OCI-LY7 (cell line): ENCODE data around the gene SERGEF. TPM values are rescaled to one million over a fixed set of nuclear protein-coding genes. Genes with fewer than 3 reads are reported as not detected.

Experiments used
- BruUV-seq: library from RNA; stranded (reverse); fragments of 400-500 nt; replicated peaks from 2 replicates; lab custom pipeline; 2021; lab: Mats Ljungman, UMichigan
- CTCF ChIA-PET: fragments of 300-600 bp; sonication (Branson Sonifier 250); formaldehyde crosslinking; loops from one replicate; lab custom pipeline; 2022; ENCODE audit warnings: antibody characterized with exemption; ENCODE audit not compliant: unreplicated experiment; lab: Charles Lee
- POLR2A ChIA-PET: fragments of 300-600 bp; sonication (Branson Sonifier 250); formaldehyde crosslinking; loops from one replicate; lab custom pipeline; 2022; ENCODE audit warnings: antibody characterized with exemption; lab: Charles Lee
- DNase-seq: peaks from one replicate; pipeline ENCODE4 v3.0.0-alpha.2; 2015; ENCODE audit warnings: low spot score
- H2AFZ ChIP-seq: fragments of 200-600 bp; sonication (generic), shearing (Covaris generic); 2 replicates; pipeline ENCODE4 v1.6.1; 2014; ENCODE audit warnings: mild to moderate bottlenecking, antibody characterized with exemption, low read length, moderate library complexity
- H3K27ac ChIP-seq: fragments of 200-600 bp; sonication (generic); 2 replicates; pipeline ENCODE4 v1.5.1; 2014; ENCODE audit warnings: mixed run types, low read depth, mild to moderate bottlenecking, moderate library complexity, low read length, inconsistent platforms; ENCODE audit not compliant: poor library complexity, severe bottlenecking
- H3K36me3 ChIP-seq: fragments of 200-600 bp; sonication (generic); 2 replicates; pipeline ENCODE4 v1.6.1; 2014; ENCODE audit warnings: mild to moderate bottlenecking, antibody characterized with exemption, low read length, moderate library complexity, mixed read lengths; ENCODE audit not compliant: insufficient read depth
- H3K4me1 ChIP-seq: fragments of 200-600 bp; sonication (generic); 2 replicates; pipeline ENCODE4 v1.5.1; 2014; ENCODE audit warnings: mild to moderate bottlenecking, low read length; ENCODE audit not compliant: insufficient read depth, poor library complexity, severe bottlenecking
- H3K4me2 ChIP-seq: fragments of 200-600 bp; sonication (generic); 2 replicates; pipeline ENCODE4 v1.6.1; 2014; ENCODE audit warnings: mild to moderate bottlenecking, low read length
- H3K4me3 ChIP-seq: fragments of 200-600 bp; sonication (generic); 2 replicates; pipeline ENCODE4 v1.5.1; 2014; ENCODE audit warnings: mild to moderate bottlenecking, low read depth, low read length; ENCODE audit not compliant: poor library complexity, severe bottlenecking
- H3K79me2 ChIP-seq: fragments of 200-600 bp; sonication (generic); 2 replicates; pipeline ENCODE4 v1.6.1; 2016; ENCODE audit warnings: low read depth, mild to moderate bottlenecking, low read length, moderate library complexity, mixed read lengths; ENCODE audit not compliant: insufficient read depth
- H3K9me2 ChIP-seq: fragments of 200-600 bp; sonication (generic); 2 replicates; pipeline ENCODE4 v1.6.1; 2016; ENCODE audit warnings: mild to moderate bottlenecking, low read length, mixed read lengths; ENCODE audit not compliant: insufficient read depth
- H3K9me3 ChIP-seq: fragments of 200-600 bp; sonication (generic); 2 replicates; pipeline ENCODE4 v1.6.1; 2014; ENCODE audit warnings: mild to moderate bottlenecking, mixed run types, low read length, mixed read lengths
- H4K20me1 ChIP-seq: fragments of 200-600 bp; sonication (generic); 2 replicates; pipeline ENCODE4 v1.6.1; 2014; ENCODE audit warnings: mild to moderate bottlenecking, antibody characterized with exemption, low read length, moderate library complexity, mixed read lengths; ENCODE audit not compliant: insufficient read depth
- EZH2phosphoT487 ChIP-seq: fragments of 200-600 bp; sonication (generic); IDR thresholded peaks from 2 replicates; pipeline ENCODE4 v1.6.1; 2018; ENCODE audit warnings: low read depth, borderline replicate concordance, mild to moderate bottlenecking, mixed run types, antibody characterized with exemption, low read length, moderate library complexity, mixed read lengths
- intact Hi-C: fragments of 100-400 bp; cut with micrococcal nuclease; formaldehyde crosslinking; loops from one replicate; pipeline ENCODE4 v1.10.0; 2022; ENCODE audit not compliant: unreplicated experiment
- total RNA-seq, 2 experiments: library from RNA; depleted of rRNA in 1 of 2; stranded (reverse); fragments of >200 nt in 1 of 2; shearing (Covaris generic) in 1 of 2; gene quantifications; 2 replicates each; pipeline ENCODE4 v1.2.3, GENCODE V29; 2014 to 2022
- TF ChIP-seq, protein P1 (sequence below): fragments of 200-600 bp; sonication (generic); conservative IDR thresholded peaks from 2 replicates; pipeline ENCODE4 v1.5.1; 2014; ENCODE audit warnings: mild to moderate bottlenecking, antibody characterized with exemption, low read length, moderate library complexity, mixed read lengths

The SERGEF gene
- total RNA-seq, 2 experiments from 2014 or later: 35.4 to 42.2 TPM

DNA sequence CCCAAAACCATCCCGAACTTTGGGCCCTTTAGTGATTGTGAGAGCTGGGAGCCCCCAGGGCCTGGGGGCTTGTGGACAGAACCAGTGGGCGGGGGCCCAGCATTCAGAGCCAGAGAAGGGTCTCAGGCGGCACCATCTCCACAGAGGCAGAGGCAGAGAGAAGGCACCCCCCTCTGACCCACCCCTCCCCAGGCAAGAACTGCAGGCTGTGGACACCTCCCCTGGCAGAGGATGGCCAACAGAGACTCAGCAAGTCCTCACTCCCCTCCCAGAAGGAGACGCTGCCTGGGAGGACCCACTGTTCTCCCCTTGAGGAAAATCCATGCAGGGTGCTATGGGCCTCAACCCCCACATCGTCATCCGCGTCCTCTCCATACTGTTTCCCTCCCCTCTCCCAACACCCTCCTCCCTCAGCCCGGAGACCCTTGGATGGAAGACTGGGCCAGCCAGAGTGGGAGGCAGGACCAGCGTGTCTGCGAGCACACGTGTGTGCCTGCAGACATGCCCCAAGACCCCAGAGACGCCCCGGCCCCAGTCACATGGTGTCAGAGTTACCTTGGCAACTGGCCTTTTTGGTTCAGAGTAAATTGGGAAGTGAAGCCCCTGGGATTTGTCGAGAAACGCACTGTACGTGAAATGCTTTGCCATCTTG lies 235.6 kb downstream of the SERGEF start:
- ChIA-PET CTCF (no interaction called here), POLR2A (interaction anchor here (0.6 kb wide), 1 partner anchor 43 kb away, joined by 3 read pairs; no protein-coding TSS in a partner anchor)
- Histone ChIP-seq H2AFZ (no peak overlapping the region), H3K4me2 (no peak overlapping the region), H3K9me3 (no peaks in the 10 kb centered on the region), H3K27ac (no peak overlapping the region), H3K9me2 (no peaks in the 10 kb centered on the region), H3K4me1 (no peaks in the 10 kb centered on the region), H3K4me3 (no peak overlapping the region), H3K36me3 (no peaks in the 10 kb centered on the region), H3K79me2 (no peaks in the 10 kb centered on the region), H4K20me1 (no peaks in the 10 kb centered on the region)
- intact Hi-C loops: no loop called here
- DNase-seq: no peak
- no TSS peak for BruUV-seq
- no peak for TF ChIP-seq EZH2phosphoT487
- TF ChIP-seq, protein P1, sequence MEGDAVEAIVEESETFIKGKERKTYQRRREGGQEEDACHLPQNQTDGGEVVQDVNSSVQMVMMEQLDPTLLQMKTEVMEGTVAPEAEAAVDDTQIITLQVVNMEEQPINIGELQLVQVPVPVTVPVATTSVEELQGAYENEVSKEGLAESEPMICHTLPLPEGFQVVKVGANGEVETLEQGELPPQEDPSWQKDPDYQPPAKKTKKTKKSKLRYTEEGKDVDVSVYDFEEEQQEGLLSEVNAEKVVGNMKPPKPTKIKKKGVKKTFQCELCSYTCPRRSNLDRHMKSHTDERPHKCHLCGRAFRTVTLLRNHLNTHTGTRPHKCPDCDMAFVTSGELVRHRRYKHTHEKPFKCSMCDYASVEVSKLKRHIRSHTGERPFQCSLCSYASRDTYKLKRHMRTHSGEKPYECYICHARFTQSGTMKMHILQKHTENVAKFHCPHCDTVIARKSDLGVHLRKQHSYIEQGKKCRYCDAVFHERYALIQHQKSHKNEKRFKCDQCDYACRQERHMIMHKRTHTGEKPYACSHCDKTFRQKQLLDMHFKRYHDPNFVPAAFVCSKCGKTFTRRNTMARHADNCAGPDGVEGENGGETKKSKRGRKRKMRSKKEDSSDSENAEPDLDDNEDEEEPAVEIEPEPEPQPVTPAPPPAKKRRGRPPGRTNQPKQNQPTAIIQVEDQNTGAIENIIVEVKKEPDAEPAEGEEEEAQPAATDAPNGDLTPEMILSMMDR: no peak

DNA sequence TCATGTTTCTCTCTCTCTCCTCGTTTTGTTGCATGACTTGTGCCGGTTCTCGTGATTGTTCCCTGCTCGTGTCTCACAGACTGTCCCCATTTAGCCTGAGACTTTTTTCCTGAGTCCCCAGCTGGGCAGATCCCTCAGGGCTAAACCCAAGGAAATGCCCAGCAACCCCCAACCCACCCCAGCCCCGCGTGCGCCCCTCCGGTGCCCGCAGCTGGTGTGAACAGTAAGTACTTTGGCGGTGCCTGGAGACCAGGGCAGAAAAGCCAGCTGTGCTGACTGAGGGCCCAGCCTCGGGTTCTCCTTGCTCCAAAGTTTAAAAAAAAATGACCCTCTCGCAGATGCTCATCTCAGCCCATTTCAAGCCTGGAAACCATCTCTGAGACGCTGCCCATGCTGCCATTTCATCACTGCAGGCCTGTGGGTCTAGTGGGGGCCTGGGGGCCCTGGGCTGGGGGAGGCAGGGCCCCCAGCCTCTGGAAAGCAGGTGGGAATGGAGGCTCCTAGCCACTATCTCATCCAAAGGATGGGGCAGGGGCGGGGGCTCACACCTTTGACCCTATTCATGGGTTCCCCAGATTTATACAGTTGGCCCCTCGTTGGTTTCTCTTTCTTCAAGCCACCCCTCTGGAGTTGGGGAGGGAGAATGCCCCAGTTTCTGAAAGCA lies 236.5 kb downstream of the SERGEF start:
- Histone ChIP-seq H3K4me3 (no peak overlapping the region), H3K36me3 (no peaks in the 10 kb centered on the region), H3K4me2 (no peak overlapping the region), H3K9me2 (no peaks in the 10 kb centered on the region), H3K27ac (no peak overlapping the region), H3K4me1 (no peaks in the 10 kb centered on the region), H4K20me1 (no peaks in the 10 kb centered on the region), H3K79me2 (no peaks in the 10 kb centered on the region), H3K9me3 (no peaks in the 10 kb centered on the region), H2AFZ (no peak overlapping the region)
- CTCF ChIA-PET: no interaction called here
- BruUV-seq: no TSS peak
- TF ChIP-seq, protein P1: no peak
- TF ChIP-seq EZH2phosphoT487: no peak
- no peak for DNase-seq
- intact Hi-C loops: no loop called here
- POLR2A ChIA-PET: no interaction called here
